HG03521 (cell line): ENCODE data around the gene MYBPH.

Source experiments
- ATAC-seq: cut with Tn5 transposase; IDR thresholded peaks from one replicate; pipeline ENCODE4 v1.9.1; 2021; ENCODE audit warnings: mild to moderate bottlenecking, moderate library complexity; ENCODE audit not compliant: unreplicated experiment

Gene MYBPH

GRCh38 chr1:203131548-203132200 is 44.0 kb downstream of the MYBPH start:
- no peak for ATAC-seq

- ATAC-seq: no peak
Measured at GRCh38 chr1:203130358-203130985, 45.2 kb downstream of the MYBPH start.

- no peak for ATAC-seq
Measured at GRCh38 chr1:203129501-203130231, 46.0 kb downstream of the MYBPH start.

GRCh38 chr1:203128716-203129500 is 46.7 kb downstream of the MYBPH start:
- ATAC-seq: no peak

GRCh38 chr1:203128431-203128715 is 47.3 kb downstream of the MYBPH start:
- ATAC-seq: no peak

GRCh38 chr1:203127666-203128430 is 47.8 kb downstream of the MYBPH start, which contains the start of gene ADORA1:
Gene ADORA1, plus strand, starts transcription at chr1:203127726. Its CDS starts 1,116 bp downstream, at chr1:203128842.
- ATAC-seq: no peak

- no peak for ATAC-seq
Measured at GRCh38 chr1:203126866-203127665, 48.6 kb downstream of the MYBPH start.

GRCh38 chr1:203126151-203126865 is 49.3 kb downstream of the MYBPH start:
- ATAC-seq: no peak

GRCh38 chr1:203124546-203125317 is 50.9 kb downstream of the MYBPH start:
- no peak for ATAC-seq

- ATAC-seq: no peak
Measured at GRCh38 chr1:203124011-203124410, 51.6 kb downstream of the MYBPH start.

- no peak for ATAC-seq
Measured at GRCh38 chr1:203122159-203122558, 53.5 kb downstream of the MYBPH start.

- ATAC-seq: no peak
Measured at GRCh38 chr1:203121186-203122015, 54.2 kb downstream of the MYBPH start.

GRCh38 chr1:203120325-203121153 is 55.1 kb downstream of the MYBPH start:
- ATAC-seq: no peak
